WTC11 (cell line): ENCODE measurements around the gene IL1B. TPM values are rescaled to one million over a fixed set of nuclear protein-coding genes. Genes with fewer than 3 reads are reported as not detected.

ENCODE experiments used
- ATAC-seq: fragments of 200-7000 bp; cut with Tn5 transposase; 2 replicates; pipeline ENCODE4 v1.10.0; 2021; ENCODE audit warnings: mild to moderate bottlenecking, moderate library complexity
- CTCF ChIA-PET: fragments of 300-600 bp; sonication (Branson Sonifier 250); formaldehyde crosslinking; loops from one replicate; lab custom pipeline; 2021; ENCODE audit warnings: antibody characterized with exemption; lab: Charles Lee
- POLR2A ChIA-PET: fragments of 350-600 bp; sonication (Branson Sonifier 250); formaldehyde crosslinking; loops from one replicate; lab custom pipeline; 2021; ENCODE audit warnings: antibody characterized with exemption; lab: Charles Lee
- DNase-seq: peaks from one replicate; pipeline ENCODE4 v3.0.0; 2021; ENCODE audit warnings: low spot score
- H3K27ac Mint-ChIP-seq: 2 replicates; pipeline ENCODE4 v1.8.0; 2021; ENCODE audit warnings: mixed read lengths
- H3K27me3 Mint-ChIP-seq: 2 replicates; pipeline ENCODE4 v1.8.0; 2021; ENCODE audit warnings: low read depth, mild to moderate bottlenecking, moderate library complexity, mixed read lengths
- H3K36me3 Mint-ChIP-seq: 2 replicates; pipeline ENCODE4 v1.8.0; 2021; ENCODE audit warnings: mixed read lengths
- H3K4me1 Mint-ChIP-seq: 2 replicates; pipeline ENCODE4 v1.8.0; 2022; ENCODE audit warnings: mixed read lengths
- H3K4me3 Mint-ChIP-seq: 2 replicates; pipeline ENCODE4 v1.8.0; 2021; ENCODE audit warnings: mild to moderate bottlenecking, moderate library complexity, mixed read lengths
- H3K9me3 Mint-ChIP-seq: 2 replicates; pipeline ENCODE4 v1.8.0; 2021; ENCODE audit warnings: mixed read lengths
- CREM ChIP-seq: sonication (generic); formaldehyde crosslinking; IDR thresholded peaks from 2 replicates; pipeline ENCODE4 v1.8.1; 2022; ENCODE audit warnings: mild to moderate bottlenecking, missing genetic modification reagents, moderate library complexity
- FOXK1 ChIP-seq: sonication (generic); formaldehyde crosslinking; IDR thresholded peaks from 2 replicates; pipeline ENCODE4 v1.8.0; 2022; ENCODE audit warnings: mild to moderate bottlenecking, moderate library complexity, missing genetic modification reagents
- GRHL2 ChIP-seq: fragments of 250-450 bp; sonication (Bioruptor Pico); IDR thresholded peaks from 2 replicates; pipeline ENCODE4 v1.8.0; 2022; ENCODE audit warnings: mild to moderate bottlenecking, moderate library complexity; ENCODE audit not compliant: insufficient replicate concordance, severe bottlenecking
- JUN ChIP-seq: sonication (generic); formaldehyde crosslinking; IDR thresholded peaks from 2 replicates; pipeline ENCODE4 v1.8.0; 2023; ENCODE audit warnings: mild to moderate bottlenecking, missing genetic modification reagents
- NR1H2 ChIP-seq: sonication (generic); formaldehyde crosslinking; IDR thresholded peaks from 2 replicates; pipeline ENCODE4 v1.9.0; 2021; ENCODE audit warnings: mild to moderate bottlenecking, moderate library complexity, missing genetic modification reagents
- SMAD3 ChIP-seq: sonication (generic); formaldehyde crosslinking; IDR thresholded peaks from 2 replicates; pipeline ENCODE4 v1.8.0; 2022; ENCODE audit warnings: missing genetic modification reagents, mild to moderate bottlenecking, borderline replicate concordance
- SOX15 ChIP-seq: fragments of 250-450 bp; sonication (Bioruptor Pico); IDR thresholded peaks from 2 replicates; pipeline ENCODE4 v1.9.0; 2021; ENCODE audit warnings: mild to moderate bottlenecking
- ZNF263 ChIP-seq: sonication (generic); formaldehyde crosslinking; IDR thresholded peaks from 2 replicates; pipeline ENCODE4 v1.8.1; 2022; ENCODE audit warnings: low read depth, mild to moderate bottlenecking, moderate library complexity, missing genetic modification reagents
- ZNF396 ChIP-seq: fragments of 250-450 bp; sonication (Bioruptor Pico); IDR thresholded peaks from 2 replicates; pipeline ENCODE4 v1.8.0; 2021; ENCODE audit warnings: mild to moderate bottlenecking, moderate library complexity, borderline replicate concordance
- total RNA-seq: library from RNA; stranded (reverse); gene quantifications from 3 replicates; pipeline ENCODE4 v1.2.3, GENCODE V29; 2021
- TF ChIP-seq, protein P1 (sequence below): fragments of 250-450 bp; sonication (Bioruptor Pico); IDR thresholded peaks from 2 replicates; pipeline ENCODE4 v1.9.0; 2021; ENCODE audit warnings: mild to moderate bottlenecking, borderline replicate concordance
- TF ChIP-seq, protein P2 (sequence below): sonication (generic); formaldehyde crosslinking; IDR thresholded peaks from 2 replicates; pipeline ENCODE4 v1.8.0; 2022; ENCODE audit warnings: mild to moderate bottlenecking, missing genetic modification reagents
- TF ChIP-seq, protein P3 (sequence below): sonication (generic); formaldehyde crosslinking; IDR thresholded peaks from 2 replicates; pipeline ENCODE4 v1.8.0; 2023; ENCODE audit warnings: missing genetic modification reagents
- TF ChIP-seq, protein P4 (sequence below): sonication (generic); formaldehyde crosslinking; IDR thresholded peaks from 2 replicates; pipeline ENCODE4 v1.8.0; 2023; ENCODE audit warnings: mild to moderate bottlenecking, missing genetic modification reagents
- TF ChIP-seq, protein P5 (sequence below): sonication (generic); formaldehyde crosslinking; IDR thresholded peaks from 2 replicates; pipeline ENCODE4 v1.8.1; 2023; ENCODE audit warnings: mild to moderate bottlenecking, moderate library complexity, missing genetic modification reagents
- TF ChIP-seq, protein P6 (sequence below): sonication (generic); formaldehyde crosslinking; IDR thresholded peaks from 2 replicates; pipeline ENCODE4 v1.8.1; 2022; ENCODE audit warnings: low read depth, missing genetic modification reagents, borderline replicate concordance
- TF ChIP-seq, protein P7 (sequence below): sonication (generic); formaldehyde crosslinking; IDR thresholded peaks from 2 replicates; pipeline ENCODE4 v1.8.0; 2022; ENCODE audit warnings: mild to moderate bottlenecking, missing genetic modification reagents

The IL1B gene
- total RNA-seq, 1 experiment from 2014 or later, result not detected

DNA sequence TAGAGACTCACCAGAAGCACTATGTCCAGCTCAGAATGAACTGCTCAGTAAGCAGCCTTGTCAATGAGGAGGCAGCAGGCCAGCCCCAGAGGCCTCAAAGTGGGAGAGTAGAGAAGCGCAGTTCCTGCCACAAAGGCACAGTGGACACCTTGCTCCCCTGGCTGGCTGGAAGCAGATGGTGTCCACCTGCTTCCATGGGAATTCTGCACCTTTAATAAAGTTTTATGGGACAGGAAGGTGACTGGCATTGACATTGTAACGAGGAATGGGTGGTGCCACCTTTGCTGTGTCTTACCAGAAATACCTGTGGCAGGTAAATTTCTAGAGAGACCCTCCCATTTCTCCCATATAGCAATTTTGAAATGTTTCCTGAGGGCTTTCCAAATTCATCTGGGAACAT, 6.7 kb upstream of the IL1B start (continued):
- TF ChIP-seq, protein P1, sequence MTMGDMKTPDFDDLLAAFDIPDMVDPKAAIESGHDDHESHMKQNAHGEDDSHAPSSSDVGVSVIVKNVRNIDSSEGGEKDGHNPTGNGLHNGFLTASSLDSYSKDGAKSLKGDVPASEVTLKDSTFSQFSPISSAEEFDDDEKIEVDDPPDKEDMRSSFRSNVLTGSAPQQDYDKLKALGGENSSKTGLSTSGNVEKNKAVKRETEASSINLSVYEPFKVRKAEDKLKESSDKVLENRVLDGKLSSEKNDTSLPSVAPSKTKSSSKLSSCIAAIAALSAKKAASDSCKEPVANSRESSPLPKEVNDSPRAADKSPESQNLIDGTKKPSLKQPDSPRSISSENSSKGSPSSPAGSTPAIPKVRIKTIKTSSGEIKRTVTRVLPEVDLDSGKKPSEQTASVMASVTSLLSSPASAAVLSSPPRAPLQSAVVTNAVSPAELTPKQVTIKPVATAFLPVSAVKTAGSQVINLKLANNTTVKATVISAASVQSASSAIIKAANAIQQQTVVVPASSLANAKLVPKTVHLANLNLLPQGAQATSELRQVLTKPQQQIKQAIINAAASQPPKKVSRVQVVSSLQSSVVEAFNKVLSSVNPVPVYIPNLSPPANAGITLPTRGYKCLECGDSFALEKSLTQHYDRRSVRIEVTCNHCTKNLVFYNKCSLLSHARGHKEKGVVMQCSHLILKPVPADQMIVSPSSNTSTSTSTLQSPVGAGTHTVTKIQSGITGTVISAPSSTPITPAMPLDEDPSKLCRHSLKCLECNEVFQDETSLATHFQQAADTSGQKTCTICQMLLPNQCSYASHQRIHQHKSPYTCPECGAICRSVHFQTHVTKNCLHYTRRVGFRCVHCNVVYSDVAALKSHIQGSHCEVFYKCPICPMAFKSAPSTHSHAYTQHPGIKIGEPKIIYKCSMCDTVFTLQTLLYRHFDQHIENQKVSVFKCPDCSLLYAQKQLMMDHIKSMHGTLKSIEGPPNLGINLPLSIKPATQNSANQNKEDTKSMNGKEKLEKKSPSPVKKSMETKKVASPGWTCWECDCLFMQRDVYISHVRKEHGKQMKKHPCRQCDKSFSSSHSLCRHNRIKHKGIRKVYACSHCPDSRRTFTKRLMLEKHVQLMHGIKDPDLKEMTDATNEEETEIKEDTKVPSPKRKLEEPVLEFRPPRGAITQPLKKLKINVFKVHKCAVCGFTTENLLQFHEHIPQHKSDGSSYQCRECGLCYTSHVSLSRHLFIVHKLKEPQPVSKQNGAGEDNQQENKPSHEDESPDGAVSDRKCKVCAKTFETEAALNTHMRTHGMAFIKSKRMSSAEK (CRISPR knock-in tag), result no peak

DNA sequence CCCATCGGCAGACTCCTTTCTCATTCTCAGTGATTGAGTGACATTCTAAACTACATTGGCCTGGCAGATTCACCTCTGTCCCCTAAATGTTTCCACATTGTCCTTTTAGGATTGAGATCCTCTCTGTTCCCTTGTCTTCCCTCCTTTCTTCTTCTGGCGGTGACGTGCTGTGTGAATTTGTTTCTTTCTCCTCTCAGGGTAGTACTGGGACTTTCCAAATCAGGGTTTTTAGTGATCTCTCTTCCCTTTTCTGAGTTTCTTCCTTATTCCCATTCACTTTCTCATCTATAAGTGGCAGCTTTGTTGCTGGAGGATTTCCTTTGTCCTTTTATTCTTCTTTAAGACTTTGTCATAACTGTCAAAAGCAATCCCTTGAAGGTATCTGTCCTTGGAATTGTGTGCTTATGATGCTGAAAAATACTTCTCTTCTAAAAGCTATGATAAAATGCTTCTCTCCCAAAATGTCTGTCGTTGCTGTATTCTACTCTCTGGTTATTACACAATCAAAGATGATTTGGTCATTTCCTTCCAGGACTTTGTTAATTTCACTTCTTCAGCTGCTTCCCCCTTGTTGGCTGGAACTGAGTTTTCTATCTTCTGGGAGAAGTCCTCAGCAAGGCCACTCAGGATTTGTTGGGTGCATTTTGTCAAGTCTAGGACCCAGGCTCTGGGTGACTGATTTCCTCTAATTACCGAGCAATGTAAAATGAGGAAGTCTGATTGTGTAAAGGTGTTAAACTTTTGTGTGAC, 4.9 kb upstream of the IL1B start:
- TF ChIP-seq, protein P2, sequence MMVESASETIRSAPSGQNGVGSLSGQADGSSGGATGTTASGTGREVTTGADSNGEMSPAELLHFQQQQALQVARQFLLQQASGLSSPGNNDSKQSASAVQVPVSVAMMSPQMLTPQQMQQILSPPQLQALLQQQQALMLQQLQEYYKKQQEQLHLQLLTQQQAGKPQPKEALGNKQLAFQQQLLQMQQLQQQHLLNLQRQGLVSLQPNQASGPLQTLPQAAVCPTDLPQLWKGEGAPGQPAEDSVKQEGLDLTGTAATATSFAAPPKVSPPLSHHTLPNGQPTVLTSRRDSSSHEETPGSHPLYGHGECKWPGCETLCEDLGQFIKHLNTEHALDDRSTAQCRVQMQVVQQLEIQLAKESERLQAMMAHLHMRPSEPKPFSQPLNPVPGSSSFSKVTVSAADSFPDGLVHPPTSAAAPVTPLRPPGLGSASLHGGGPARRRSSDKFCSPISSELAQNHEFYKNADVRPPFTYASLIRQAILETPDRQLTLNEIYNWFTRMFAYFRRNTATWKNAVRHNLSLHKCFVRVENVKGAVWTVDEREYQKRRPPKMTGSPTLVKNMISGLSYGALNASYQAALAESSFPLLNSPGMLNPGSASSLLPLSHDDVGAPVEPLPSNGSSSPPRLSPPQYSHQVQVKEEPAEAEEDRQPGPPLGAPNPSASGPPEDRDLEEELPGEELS (CRISPR knock-in tag), result no peak
- no peak for TF ChIP-seq JUN (CRISPR knock-in tag)
- TF ChIP-seq SOX15 (CRISPR knock-in tag), result no peak
- TF ChIP-seq CREM (CRISPR knock-in tag), result no peak
- TF ChIP-seq, protein P3, sequence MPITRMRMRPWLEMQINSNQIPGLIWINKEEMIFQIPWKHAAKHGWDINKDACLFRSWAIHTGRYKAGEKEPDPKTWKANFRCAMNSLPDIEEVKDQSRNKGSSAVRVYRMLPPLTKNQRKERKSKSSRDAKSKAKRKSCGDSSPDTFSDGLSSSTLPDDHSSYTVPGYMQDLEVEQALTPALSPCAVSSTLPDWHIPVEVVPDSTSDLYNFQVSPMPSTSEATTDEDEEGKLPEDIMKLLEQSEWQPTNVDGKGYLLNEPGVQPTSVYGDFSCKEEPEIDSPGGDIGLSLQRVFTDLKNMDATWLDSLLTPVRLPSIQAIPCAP (CRISPR knock-in tag), result no peak
- TF ChIP-seq, protein P4, sequence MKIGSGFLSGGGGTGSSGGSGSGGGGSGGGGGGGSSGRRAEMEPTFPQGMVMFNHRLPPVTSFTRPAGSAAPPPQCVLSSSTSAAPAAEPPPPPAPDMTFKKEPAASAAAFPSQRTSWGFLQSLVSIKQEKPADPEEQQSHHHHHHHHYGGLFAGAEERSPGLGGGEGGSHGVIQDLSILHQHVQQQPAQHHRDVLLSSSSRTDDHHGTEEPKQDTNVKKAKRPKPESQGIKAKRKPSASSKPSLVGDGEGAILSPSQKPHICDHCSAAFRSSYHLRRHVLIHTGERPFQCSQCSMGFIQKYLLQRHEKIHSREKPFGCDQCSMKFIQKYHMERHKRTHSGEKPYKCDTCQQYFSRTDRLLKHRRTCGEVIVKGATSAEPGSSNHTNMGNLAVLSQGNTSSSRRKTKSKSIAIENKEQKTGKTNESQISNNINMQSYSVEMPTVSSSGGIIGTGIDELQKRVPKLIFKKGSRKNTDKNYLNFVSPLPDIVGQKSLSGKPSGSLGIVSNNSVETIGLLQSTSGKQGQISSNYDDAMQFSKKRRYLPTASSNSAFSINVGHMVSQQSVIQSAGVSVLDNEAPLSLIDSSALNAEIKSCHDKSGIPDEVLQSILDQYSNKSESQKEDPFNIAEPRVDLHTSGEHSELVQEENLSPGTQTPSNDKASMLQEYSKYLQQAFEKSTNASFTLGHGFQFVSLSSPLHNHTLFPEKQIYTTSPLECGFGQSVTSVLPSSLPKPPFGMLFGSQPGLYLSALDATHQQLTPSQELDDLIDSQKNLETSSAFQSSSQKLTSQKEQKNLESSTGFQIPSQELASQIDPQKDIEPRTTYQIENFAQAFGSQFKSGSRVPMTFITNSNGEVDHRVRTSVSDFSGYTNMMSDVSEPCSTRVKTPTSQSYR (CRISPR knock-in tag), result no peak
- TF ChIP-seq GRHL2 (CRISPR knock-in tag), result no peak
- no peak for TF ChIP-seq NR1H2 (CRISPR knock-in tag)
- no peak for TF ChIP-seq ZNF396
- TF ChIP-seq, protein P5, sequence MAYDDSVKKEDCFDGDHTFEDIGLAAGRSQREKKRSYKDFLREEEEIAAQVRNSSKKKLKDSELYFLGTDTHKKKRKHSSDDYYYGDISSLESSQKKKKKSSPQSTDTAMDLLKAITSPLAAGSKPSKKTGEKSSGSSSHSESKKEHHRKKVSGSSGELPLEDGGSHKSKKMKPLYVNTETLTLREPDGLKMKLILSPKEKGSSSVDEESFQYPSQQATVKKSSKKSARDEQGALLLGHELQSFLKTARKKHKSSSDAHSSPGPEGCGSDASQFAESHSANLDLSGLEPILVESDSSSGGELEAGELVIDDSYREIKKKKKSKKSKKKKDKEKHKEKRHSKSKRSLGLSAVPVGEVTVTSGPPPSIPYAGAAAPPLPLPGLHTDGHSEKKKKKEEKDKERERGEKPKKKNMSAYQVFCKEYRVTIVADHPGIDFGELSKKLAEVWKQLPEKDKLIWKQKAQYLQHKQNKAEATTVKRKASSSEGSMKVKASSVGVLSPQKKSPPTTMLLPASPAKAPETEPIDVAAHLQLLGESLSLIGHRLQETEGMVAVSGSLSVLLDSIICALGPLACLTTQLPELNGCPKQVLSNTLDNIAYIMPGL (CRISPR knock-in tag), result no peak
- TF ChIP-seq FOXK1 (CRISPR knock-in tag), result no peak
- no peak for TF ChIP-seq ZNF263 (CRISPR knock-in tag)
- no peak for TF ChIP-seq SMAD3
- TF ChIP-seq, protein P6, sequence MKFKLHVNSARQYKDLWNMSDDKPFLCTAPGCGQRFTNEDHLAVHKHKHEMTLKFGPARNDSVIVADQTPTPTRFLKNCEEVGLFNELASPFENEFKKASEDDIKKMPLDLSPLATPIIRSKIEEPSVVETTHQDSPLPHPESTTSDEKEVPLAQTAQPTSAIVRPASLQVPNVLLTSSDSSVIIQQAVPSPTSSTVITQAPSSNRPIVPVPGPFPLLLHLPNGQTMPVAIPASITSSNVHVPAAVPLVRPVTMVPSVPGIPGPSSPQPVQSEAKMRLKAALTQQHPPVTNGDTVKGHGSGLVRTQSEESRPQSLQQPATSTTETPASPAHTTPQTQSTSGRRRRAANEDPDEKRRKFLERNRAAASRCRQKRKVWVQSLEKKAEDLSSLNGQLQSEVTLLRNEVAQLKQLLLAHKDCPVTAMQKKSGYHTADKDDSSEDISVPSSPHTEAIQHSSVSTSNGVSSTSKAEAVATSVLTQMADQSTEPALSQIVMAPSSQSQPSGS (CRISPR knock-in tag), result no peak
- TF ChIP-seq, protein P7, sequence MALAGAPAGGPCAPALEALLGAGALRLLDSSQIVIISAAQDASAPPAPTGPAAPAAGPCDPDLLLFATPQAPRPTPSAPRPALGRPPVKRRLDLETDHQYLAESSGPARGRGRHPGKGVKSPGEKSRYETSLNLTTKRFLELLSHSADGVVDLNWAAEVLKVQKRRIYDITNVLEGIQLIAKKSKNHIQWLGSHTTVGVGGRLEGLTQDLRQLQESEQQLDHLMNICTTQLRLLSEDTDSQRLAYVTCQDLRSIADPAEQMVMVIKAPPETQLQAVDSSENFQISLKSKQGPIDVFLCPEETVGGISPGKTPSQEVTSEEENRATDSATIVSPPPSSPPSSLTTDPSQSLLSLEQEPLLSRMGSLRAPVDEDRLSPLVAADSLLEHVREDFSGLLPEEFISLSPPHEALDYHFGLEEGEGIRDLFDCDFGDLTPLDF (CRISPR knock-in tag), result no peak
- ChIA-PET CTCF (no interaction called here), POLR2A (no interaction called here)
- no peak for ATAC-seq
- no peak for DNase-seq
- H3K9me3 Mint-ChIP-seq, result peaks cover 8% of the 10 kb centered on the region
- peaks cover 23% of the 10 kb centered on the region for H3K27me3 Mint-ChIP-seq
- H3K4me3 Mint-ChIP-seq, result no peak overlapping the region
- H3K27ac Mint-ChIP-seq, result no peak overlapping the region
- peaks cover 17% of the 10 kb centered on the region for H3K4me1 Mint-ChIP-seq
- H3K36me3 Mint-ChIP-seq, result peaks cover 7% of the 10 kb centered on the region
